ENCODE measurements around the gene TATDN2. TPM values are rescaled to one million over a fixed set of nuclear protein-coding genes. Genes with fewer than 3 reads are reported as not detected.

The TATDN2 gene
- polyA plus RNA-seq, 1 of the 3 experiments (the other 2 are of a cell fraction) = 14.7 TPM

DNA sequence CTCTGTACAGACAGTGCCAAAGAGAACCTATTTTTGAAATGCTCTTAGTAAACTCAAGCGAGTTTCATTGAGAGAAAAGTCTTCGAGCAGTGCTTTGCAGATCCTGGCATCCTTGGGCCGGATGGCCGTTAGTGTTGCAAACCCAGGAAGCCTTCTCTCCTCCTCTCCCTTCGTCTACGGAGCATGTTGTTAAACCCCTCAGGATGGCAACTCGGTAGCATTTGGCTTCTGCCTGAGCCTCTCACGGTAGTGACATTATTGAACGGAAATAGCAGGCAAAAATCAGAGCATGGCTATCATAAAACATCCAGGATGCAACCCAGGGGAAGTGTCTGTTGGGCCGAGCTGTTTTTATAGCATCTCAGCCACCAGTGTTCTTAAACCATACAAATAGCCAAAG is 79.3 kb downstream of the TATDN2 start:
- Histone ChIP-seq H3K4me2 (no peak overlapping the region), H3K27ac (ENCODE audit: low read depth in 2 of 2, low read length in 1 of 2) (no peak overlapping the region), H3K79me2 (ENCODE audit: insufficient read depth) (no peaks in the 10 kb centered on the region), H2AFZ (ENCODE audit: low read depth) (no peak overlapping the region), H3K4me1 (ENCODE audit: control insufficient read depth in 1 of 2, insufficient read depth in 2 of 2, low read depth in 1 of 2, low read length in 1 of 2) (no peaks in the 10 kb centered on the region), H4K20me1 (ENCODE audit: insufficient read depth) (no peaks in the 10 kb centered on the region), H3K9me3 (no peaks in the 10 kb centered on the region), H3K27me3 (ENCODE audit: insufficient read depth) (peaks cover 46% of the 10 kb centered on the region; the same call in 1 of the 2 replicates), H3K36me3 (replicated peaks in 1 of 2; ENCODE audit: control insufficient read depth in 1 of 2, insufficient read depth in 2 of 2, low read length in 1 of 2) (no peaks in the 10 kb centered on the region), H3K9me2 (no peaks in the 10 kb centered on the region), H3F3A (replicated peaks; ENCODE audit: insufficient read depth) (no peaks in the 10 kb centered on the region), H3K9ac (no peak overlapping the region), H3K4me3 (ENCODE audit: low read depth in 2 of 2, low read length in 1 of 2) (no peak overlapping the region)
- ChIA-PET CTCF (interaction anchor here (1.7 kb wide), 1 partner anchor 17 kb away, joined by 7 read pairs; no protein-coding TSS in a partner anchor), POLR2A (no interaction called here)
- no peak for TF ChIP-seq RAD21 (IDR thresholded peaks at IDR 0.05; ENCODE audit: low read length)
- TF ChIP-seq, protein P1, sequence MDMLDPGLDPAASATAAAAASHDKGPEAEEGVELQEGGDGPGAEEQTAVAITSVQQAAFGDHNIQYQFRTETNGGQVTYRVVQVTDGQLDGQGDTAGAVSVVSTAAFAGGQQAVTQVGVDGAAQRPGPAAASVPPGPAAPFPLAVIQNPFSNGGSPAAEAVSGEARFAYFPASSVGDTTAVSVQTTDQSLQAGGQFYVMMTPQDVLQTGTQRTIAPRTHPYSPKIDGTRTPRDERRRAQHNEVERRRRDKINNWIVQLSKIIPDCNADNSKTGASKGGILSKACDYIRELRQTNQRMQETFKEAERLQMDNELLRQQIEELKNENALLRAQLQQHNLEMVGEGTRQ (IDR thresholded peaks at IDR 0.05; ENCODE audit: borderline replicate concordance, low read depth, low read length) = no peak
- TF ChIP-seq, protein P2, sequence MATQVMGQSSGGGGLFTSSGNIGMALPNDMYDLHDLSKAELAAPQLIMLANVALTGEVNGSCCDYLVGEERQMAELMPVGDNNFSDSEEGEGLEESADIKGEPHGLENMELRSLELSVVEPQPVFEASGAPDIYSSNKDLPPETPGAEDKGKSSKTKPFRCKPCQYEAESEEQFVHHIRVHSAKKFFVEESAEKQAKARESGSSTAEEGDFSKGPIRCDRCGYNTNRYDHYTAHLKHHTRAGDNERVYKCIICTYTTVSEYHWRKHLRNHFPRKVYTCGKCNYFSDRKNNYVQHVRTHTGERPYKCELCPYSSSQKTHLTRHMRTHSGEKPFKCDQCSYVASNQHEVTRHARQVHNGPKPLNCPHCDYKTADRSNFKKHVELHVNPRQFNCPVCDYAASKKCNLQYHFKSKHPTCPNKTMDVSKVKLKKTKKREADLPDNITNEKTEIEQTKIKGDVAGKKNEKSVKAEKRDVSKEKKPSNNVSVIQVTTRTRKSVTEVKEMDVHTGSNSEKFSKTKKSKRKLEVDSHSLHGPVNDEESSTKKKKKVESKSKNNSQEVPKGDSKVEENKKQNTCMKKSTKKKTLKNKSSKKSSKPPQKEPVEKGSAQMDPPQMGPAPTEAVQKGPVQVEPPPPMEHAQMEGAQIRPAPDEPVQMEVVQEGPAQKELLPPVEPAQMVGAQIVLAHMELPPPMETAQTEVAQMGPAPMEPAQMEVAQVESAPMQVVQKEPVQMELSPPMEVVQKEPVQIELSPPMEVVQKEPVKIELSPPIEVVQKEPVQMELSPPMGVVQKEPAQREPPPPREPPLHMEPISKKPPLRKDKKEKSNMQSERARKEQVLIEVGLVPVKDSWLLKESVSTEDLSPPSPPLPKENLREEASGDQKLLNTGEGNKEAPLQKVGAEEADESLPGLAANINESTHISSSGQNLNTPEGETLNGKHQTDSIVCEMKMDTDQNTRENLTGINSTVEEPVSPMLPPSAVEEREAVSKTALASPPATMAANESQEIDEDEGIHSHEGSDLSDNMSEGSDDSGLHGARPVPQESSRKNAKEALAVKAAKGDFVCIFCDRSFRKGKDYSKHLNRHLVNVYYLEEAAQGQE (IDR thresholded peaks at IDR 0.05; ENCODE audit: low read depth, low read length) = no peak
- TF ChIP-seq, protein P3, sequence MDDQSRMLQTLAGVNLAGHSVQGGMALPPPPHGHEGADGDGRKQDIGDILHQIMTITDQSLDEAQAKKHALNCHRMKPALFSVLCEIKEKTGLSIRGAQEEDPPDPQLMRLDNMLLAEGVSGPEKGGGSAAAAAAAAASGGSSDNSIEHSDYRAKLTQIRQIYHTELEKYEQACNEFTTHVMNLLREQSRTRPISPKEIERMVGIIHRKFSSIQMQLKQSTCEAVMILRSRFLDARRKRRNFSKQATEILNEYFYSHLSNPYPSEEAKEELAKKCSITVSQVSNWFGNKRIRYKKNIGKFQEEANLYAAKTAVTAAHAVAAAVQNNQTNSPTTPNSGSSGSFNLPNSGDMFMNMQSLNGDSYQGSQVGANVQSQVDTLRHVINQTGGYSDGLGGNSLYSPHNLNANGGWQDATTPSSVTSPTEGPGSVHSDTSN (IDR thresholded peaks at IDR 0.05) = no peak
- TF ChIP-seq SMC3 (IDR thresholded peaks at IDR 0.05; ENCODE audit: low read depth, low read length) = no peak
- no peak for TF ChIP-seq RFX5 (IDR thresholded peaks at IDR 0.05; ENCODE audit: low read length)
- no peak for TF ChIP-seq ELF1 (IDR thresholded peaks at IDR 0.05)
- no peak for TF ChIP-seq SIN3A (IDR thresholded peaks at IDR 0.05; ENCODE audit: borderline replicate concordance, low read depth, low read length)
- TF ChIP-seq TEAD4 (IDR thresholded peaks at IDR 0.05; ENCODE audit: borderline replicate concordance, insufficient read depth) = no peak
- TF ChIP-seq YY1 (IDR thresholded peaks at IDR 0.05; ENCODE audit: low read depth) = no peak
- no peak for TF ChIP-seq POLR2AphosphoS5 (IDR thresholded peaks at IDR 0.05; ENCODE audit: low read depth, low read length)
- no peak for TF ChIP-seq EP300 (IDR thresholded peaks at IDR 0.05; ENCODE audit: borderline replicate concordance in 1 of 2, low read depth in 1 of 2, low read length in 1 of 2)
- TF ChIP-seq GABPA (IDR thresholded peaks at IDR 0.05; ENCODE audit: low read depth) = no peak
- 44% methylated on average over 9 of the region's 10 CpGs for WGBS (ENCODE audit: low lambda C conversion rate)
- DNase-seq = no peak

Data from SK-N-SH (cell line).